Uterus (tissue), 2 donors: ENCODE results near the gene RASA3.

Experiments used
- POLR2A ChIP-seq, 2 donors: fragments of 450-650 bp; IDR thresholded peaks; one replicate each; pipeline ENCODE4 v1.6.1; 2016; ENCODE audit warnings: antibody characterized with exemption in 2 of 2, mild to moderate bottlenecking in 1 of 2, moderate library complexity in 1 of 2
- TF ChIP-seq, protein P1 (sequence below), 4 experiments: fragments of 200-600 bp in 2 of 4; fragments of 450-650 bp in 2 of 4; sonication (generic) in 2 of 4; IDR thresholded peaks; one replicate each; pipeline ENCODE4 v1.5.1; 2016 to 2019; ENCODE audit warnings: antibody characterized with exemption in 4 of 4, mild to moderate bottlenecking in 2 of 4, moderate library complexity in 1 of 4

DNA sequence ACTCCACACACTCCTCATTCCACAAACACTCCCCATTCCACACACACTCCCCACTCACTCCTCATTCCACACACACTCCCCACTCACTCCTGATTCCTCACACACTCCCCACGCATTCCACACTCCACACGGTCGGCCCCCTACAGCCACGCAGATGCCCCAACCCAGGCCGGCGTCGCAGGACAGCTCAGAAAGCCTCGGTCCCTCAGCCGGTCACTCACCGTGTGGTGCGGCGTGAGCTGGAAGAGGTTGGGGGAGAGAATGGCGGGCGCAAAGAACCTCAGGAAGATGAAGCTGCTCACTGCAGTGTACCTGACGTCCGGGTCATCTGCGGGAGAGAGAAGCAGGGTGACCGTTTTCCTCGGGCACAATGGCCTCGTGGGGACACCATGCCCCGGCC, 119.5 kb downstream of the RASA3 start:
- TF ChIP-seq, protein P1, sequence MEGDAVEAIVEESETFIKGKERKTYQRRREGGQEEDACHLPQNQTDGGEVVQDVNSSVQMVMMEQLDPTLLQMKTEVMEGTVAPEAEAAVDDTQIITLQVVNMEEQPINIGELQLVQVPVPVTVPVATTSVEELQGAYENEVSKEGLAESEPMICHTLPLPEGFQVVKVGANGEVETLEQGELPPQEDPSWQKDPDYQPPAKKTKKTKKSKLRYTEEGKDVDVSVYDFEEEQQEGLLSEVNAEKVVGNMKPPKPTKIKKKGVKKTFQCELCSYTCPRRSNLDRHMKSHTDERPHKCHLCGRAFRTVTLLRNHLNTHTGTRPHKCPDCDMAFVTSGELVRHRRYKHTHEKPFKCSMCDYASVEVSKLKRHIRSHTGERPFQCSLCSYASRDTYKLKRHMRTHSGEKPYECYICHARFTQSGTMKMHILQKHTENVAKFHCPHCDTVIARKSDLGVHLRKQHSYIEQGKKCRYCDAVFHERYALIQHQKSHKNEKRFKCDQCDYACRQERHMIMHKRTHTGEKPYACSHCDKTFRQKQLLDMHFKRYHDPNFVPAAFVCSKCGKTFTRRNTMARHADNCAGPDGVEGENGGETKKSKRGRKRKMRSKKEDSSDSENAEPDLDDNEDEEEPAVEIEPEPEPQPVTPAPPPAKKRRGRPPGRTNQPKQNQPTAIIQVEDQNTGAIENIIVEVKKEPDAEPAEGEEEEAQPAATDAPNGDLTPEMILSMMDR (IDR thresholded peaks at IDR 0.05) = no peak
- no peak for TF ChIP-seq POLR2A (IDR thresholded peaks at IDR 0.05)
